Activated CD4-positive, alpha-beta memory T cell treated with anti-CD3 and anti-CD28 coated beads for 36 hours (primary cell): ENCODE data around the gene GAPDHS. TPM values are rescaled to one million over a fixed set of nuclear protein-coding genes. Genes with fewer than 3 reads are reported as not detected.

ENCODE experiments used
- CTCF ChIA-PET: fragments of 350-600 bp; sonication (Branson Sonifier 250); formaldehyde crosslinking; loops from one replicate; lab custom pipeline; 2021; ENCODE audit warnings: antibody characterized with exemption, inconsistent platforms; lab: Charles Lee
- POLR2A ChIA-PET: fragments of 350-600 bp; sonication (Branson Sonifier 250); formaldehyde crosslinking; loops from one replicate; lab custom pipeline; 2021; ENCODE audit warnings: antibody characterized with exemption; lab: Charles Lee
- DNase-seq: peaks from one replicate; pipeline ENCODE4 v3.0.0-alpha.2; 2020
- H3K27ac Mint-ChIP-seq: one replicate; pipeline ENCODE4 v1.8.0; 2021; ENCODE audit warnings: mixed read lengths
- H3K27me3 Mint-ChIP-seq: one replicate; pipeline ENCODE4 v1.8.0; 2021; ENCODE audit warnings: mixed read lengths
- H3K36me3 Mint-ChIP-seq: one replicate; pipeline ENCODE4 v1.8.0; 2021; ENCODE audit warnings: mixed read lengths
- H3K4me1 Mint-ChIP-seq: one replicate; pipeline ENCODE4 v1.8.0; 2021; ENCODE audit warnings: low read depth, mixed read lengths
- H3K4me3 Mint-ChIP-seq: one replicate; pipeline ENCODE4 v1.8.0; 2021; ENCODE audit warnings: mild to moderate bottlenecking, mixed read lengths
- H3K9me3 Mint-ChIP-seq: one replicate; pipeline ENCODE4 v1.8.0; 2021; ENCODE audit warnings: mixed read lengths
- intact Hi-C: fragments of 100-400 bp; cut with micrococcal nuclease; formaldehyde crosslinking; loops from one replicate; pipeline ENCODE4 v1.15.1; 2023
- total RNA-seq, 2 experiments: library from RNA; stranded (reverse); gene quantifications; one replicate each; pipeline ENCODE4 v1.2.3, GENCODE V29; 2021

The GAPDHS gene
- total RNA-seq, 2 experiments from 2014 or later, result not detected

DNA sequence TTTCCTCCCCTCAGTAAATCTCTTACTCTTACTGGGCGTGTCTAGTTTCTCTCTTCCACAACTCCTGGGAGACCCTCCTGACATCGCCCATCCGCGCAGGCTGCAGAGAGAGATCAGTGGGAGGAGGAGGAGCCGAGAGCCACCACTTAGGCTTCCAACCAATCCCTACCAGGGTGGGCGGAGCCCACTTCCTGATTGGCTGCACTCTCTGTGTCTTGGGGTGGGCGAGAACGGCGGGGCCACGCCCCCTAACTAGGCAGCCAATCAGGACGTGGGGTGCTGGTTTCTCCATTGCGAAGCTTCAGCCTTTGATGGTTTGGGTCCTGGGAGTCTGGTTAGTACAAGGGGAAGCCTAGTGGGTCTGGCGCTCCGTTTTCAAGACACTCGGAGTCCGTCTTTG is 52.6 kb downstream of the GAPDHS start, which contains the start of gene PMIS2:
Gene PMIS2 (plus strand): TSS at position 326 of the 400 bp plus-strand sequence. CDS start 87 bp downstream, outside the sequence.
- peak; percentile 20 for DNase-seq
- peaks cover 10% of the 10 kb centered on the region for H3K27me3 Mint-ChIP-seq
- H3K9me3 Mint-ChIP-seq, result no peaks in the 10 kb centered on the region
- no peaks in the 10 kb centered on the region for H3K36me3 Mint-ChIP-seq
- no peaks in the 10 kb centered on the region for H3K4me1 Mint-ChIP-seq
- ChIA-PET CTCF (interaction anchor here (1.2 kb wide), 1 partner anchor 75 kb away, joined by 4 read pairs; no protein-coding TSS in a partner anchor), POLR2A (interaction anchor here (0.6 kb wide), 1 partner anchor 13 kb away, joined by 3 read pairs; no protein-coding TSS in a partner anchor)
- H3K27ac Mint-ChIP-seq, result no peak within 1 kb of the TSS
- no peak within 1 kb of the TSS for H3K4me3 Mint-ChIP-seq
- intact Hi-C loops, result loop anchor here (1.0 kb wide), 1 partner anchor 19 kb away; no protein-coding TSS in a partner anchor

DNA sequence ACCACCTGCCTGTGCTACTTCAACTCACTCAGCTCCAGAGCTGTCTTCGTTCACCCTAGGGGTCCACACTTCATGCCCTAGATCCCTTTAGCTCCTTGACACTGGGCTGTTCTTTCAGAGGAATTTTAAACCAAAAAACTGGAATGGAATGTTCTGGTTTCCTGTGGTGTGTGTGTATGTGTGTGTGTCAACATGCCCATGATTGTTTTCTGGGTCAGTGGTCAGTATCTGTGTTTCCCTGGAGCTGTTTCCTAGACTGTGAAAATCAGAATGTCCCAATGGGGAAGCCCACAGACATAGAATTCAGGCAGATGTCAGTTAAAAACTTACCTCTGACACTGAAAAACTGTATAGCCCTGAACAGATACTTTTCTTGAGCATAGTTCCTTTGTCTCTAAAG is 54.1 kb downstream of the GAPDHS start:
- no peak overlapping the region for H3K4me3 Mint-ChIP-seq
- H3K9me3 Mint-ChIP-seq, result no peaks in the 10 kb centered on the region
- no peak for DNase-seq
- H3K4me1 Mint-ChIP-seq, result no peaks in the 10 kb centered on the region
- no peaks in the 10 kb centered on the region for H3K36me3 Mint-ChIP-seq
- ChIA-PET CTCF (interaction anchor here (1.2 to 6.3 kb wide), 2 partner anchors 39 to 77 kb away, joined by 4 to 34 read pairs; no protein-coding TSS in a partner anchor), POLR2A (no interaction called here)
- H3K27me3 Mint-ChIP-seq, result peaks cover 10% of the 10 kb centered on the region
- intact Hi-C loops, result no loop called here
- H3K27ac Mint-ChIP-seq, result no peak overlapping the region

DNA sequence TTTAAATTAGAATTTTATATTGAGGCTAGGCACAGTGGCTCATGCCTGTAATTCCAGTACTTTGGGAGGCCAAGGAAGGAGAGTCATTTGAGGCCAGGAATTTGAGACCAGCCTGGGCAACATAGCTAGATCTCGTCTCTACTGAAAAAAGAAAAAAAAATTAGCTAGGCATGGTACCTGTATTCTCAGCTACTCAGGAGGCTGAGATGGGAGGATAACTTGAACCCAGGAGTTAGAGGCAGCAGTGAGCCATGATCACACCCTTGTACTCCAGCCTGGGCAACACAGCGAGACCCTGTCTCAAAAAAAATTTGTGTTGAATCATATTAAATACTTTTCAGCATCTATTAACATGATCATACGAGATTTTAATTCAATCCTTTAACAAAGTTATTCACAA is 57.6 kb downstream of the GAPDHS start:
- ChIA-PET POLR2A (interaction anchor here (0.7 kb wide), 1 partner anchor 47 kb away, joined by 3 read pairs; no protein-coding TSS in a partner anchor), CTCF (interaction anchor here (0.7 to 6.3 kb wide), 5 partner anchors 43 to 233 kb away, joined by 3 to 59 read pairs (median 4); partner anchors contain the start of gene FFAR3)
- Mint-ChIP-seq H3K9me3 (no peaks in the 10 kb centered on the region), H3K4me1 (no peaks in the 10 kb centered on the region), H3K4me3 (no peak overlapping the region), H3K27me3 (peaks cover 3% of the 10 kb centered on the region), H3K36me3 (no peaks in the 10 kb centered on the region), H3K27ac (no peak overlapping the region)
- DNase-seq, result no peak
- intact Hi-C loops, result no loop called here

DNA sequence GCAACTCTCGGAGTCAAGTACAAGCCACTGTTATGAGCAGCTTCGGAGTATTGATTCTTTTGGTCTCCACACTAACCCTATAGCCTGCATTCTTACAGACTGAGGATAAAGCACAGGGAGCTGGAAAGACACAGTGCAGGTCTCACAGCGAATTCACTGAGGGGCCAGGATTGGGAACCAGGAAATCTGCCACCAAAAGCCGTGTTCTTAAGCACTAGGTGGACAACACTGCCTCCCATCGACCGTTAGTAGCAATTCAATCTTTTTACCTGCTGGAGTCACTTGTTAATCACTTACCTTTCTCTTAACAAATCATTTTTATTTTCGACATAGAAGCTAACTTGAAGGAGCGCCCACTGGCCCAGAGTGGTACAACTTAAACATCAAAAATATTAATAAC is 59.0 kb downstream of the GAPDHS start:
- Mint-ChIP-seq H3K4me3 (no peak overlapping the region), H3K4me1 (peaks cover 5% of the 10 kb centered on the region), H3K36me3 (no peaks in the 10 kb centered on the region), H3K27me3 (peaks cover 3% of the 10 kb centered on the region), H3K9me3 (no peaks in the 10 kb centered on the region), H3K27ac (no peak overlapping the region)
- ChIA-PET POLR2A (interaction anchor here (0.6 kb wide), 1 partner anchor 21 kb away, joined by 3 read pairs; no protein-coding TSS in a partner anchor), CTCF (interaction anchor here (0.8 to 6.3 kb wide), 12 partner anchors 8 to 234 kb away, joined by 3 to 59 read pairs (median 4); partner anchors contain the start of genes ATP4A and FFAR3)
- intact Hi-C loops, result loop anchor here (1.0 to 2.0 kb wide), 2 partner anchors 43 to 82 kb away; no protein-coding TSS in a partner anchor
- peak; percentile 30 for DNase-seq

Other genes with a start within 250 kb of the GAPDHS start
- gene MAG, start 241.3 kb upstream of the GAPDHS start, total RNA-seq, result under 1 TPM; 0.43 to 0.44 TPM
- 1 to 10 TPM in 1 of 2 experiments, under 1 TPM in 1; 0.75 to 1.2 TPM for gene CD22, start 204.3 kb upstream of the GAPDHS start, total RNA-seq
- under 1 TPM in 1 of 2 experiments, not detected in 1; 0.12 TPM for gene FFAR1, start 185.6 kb upstream of the GAPDHS start, total RNA-seq
- 1 to 10 TPM; 1.1 TPM for gene FFAR3, start 175.0 kb upstream of the GAPDHS start, total RNA-seq
- under 1 TPM in 1 of 2 experiments, not detected in 1; 0.17 TPM for gene GPR42, start 162.4 kb upstream of the GAPDHS start, total RNA-seq
- not detected for gene FFAR2, start 85.2 kb upstream of the GAPDHS start, total RNA-seq
- not detected for gene KRTDAP, start 43.0 kb upstream of the GAPDHS start, total RNA-seq
- gene DMKN, start 19.8 kb upstream of the GAPDHS start, total RNA-seq, result 1 to 10 TPM; 2.1 to 2.4 TPM
- gene SBSN, start 5.1 kb upstream of the GAPDHS start, total RNA-seq, result under 1 TPM in 1 of 2 experiments, not detected in 1; 0.10 TPM
- gene TMEM147, start 12.2 kb downstream of the GAPDHS start, total RNA-seq, result 10 to 100 TPM; 73.5 to 81.9 TPM
- gene ATP4A, start 30.2 kb downstream of the GAPDHS start, total RNA-seq, result not detected
- gene PMIS2, start 52.7 kb downstream of the GAPDHS start, total RNA-seq, result not detected
- 10 to 100 TPM; 36.6 to 43.1 TPM for gene HAUS5, start 79.3 kb downstream of the GAPDHS start, total RNA-seq
- gene RBM42, start 95.6 kb downstream of the GAPDHS start, total RNA-seq, result 10 to 100 TPM; 86.4 to 88.0 TPM
- gene ETV2, start 108.3 kb downstream of the GAPDHS start, total RNA-seq, result under 1 TPM; 0.70 to 0.83 TPM
- gene COX6B1, start 114.9 kb downstream of the GAPDHS start, total RNA-seq, result 100 to 1,000 TPM; 444 to 453 TPM
- 1 to 10 TPM in 1 of 2 experiments, under 1 TPM in 1; 0.90 to 1.0 TPM for gene UPK1A, start 133.1 kb downstream of the GAPDHS start, total RNA-seq
- 100 to 1,000 TPM; 226 to 228 TPM for gene ZBTB32, start 171.1 kb downstream of the GAPDHS start, total RNA-seq
- 10 to 100 TPM; 47.0 to 54.2 TPM for gene KMT2B, start 184.5 kb downstream of the GAPDHS start, total RNA-seq
- 10 to 100 TPM; 90.1 to 92.8 TPM for gene IGFLR1, start 209.0 kb downstream of the GAPDHS start, total RNA-seq
- 10 to 100 TPM; 34.6 to 37.8 TPM for gene U2AF1L4, start 212.0 kb downstream of the GAPDHS start, total RNA-seq
- 10 to 100 TPM; 46.7 to 47.9 TPM for gene PSENEN, start 212.2 kb downstream of the GAPDHS start, total RNA-seq
- 1 to 10 TPM; 7.5 TPM for gene LIN37, start 215.1 kb downstream of the GAPDHS start, total RNA-seq
- gene HSPB6, start 223.6 kb downstream of the GAPDHS start, total RNA-seq, result under 1 TPM; 0.36 to 0.53 TPM
- 10 to 100 TPM; 38.4 to 40.0 TPM for gene PROSER3, start 224.7 kb downstream of the GAPDHS start, total RNA-seq
- gene ARHGAP33, start 242.1 kb downstream of the GAPDHS start, total RNA-seq, result 10 to 100 TPM; 35.0 to 39.3 TPM